ENCODE results near the gene SSH2. TPM values are rescaled to one million over a fixed set of nuclear protein-coding genes. Genes with fewer than 3 reads are reported as not detected.

SSH2 gene
- total RNA-seq, 1 experiment from 2014 or later = 14.6 TPM

DNA sequence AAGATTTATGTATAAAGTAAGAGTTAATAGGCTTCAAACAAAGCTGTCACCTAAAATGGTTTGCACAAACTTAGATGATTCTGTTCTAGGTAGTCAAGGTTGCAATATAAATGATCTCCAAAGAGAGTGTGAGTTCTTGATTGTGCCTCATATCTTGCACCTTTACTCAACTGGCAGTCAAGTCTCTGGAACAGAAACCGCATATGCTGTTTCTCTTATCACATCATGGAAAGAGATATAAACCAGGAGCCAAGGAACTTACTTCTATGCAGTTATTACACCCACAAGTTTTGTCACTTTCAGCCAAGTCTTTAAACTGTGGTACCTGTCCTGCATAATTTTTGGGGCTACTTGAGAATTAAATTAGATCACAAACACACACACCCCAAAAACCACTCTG is 5.2 kb downstream of the SSH2 start:
- peaks cover 6% of the 10 kb centered on the region for H3K23me2 ChIP-seq (ENCODE audit: insufficient read length, low read depth, low read length, poor library complexity, severe bottlenecking)
- H3K4ac ChIP-seq (ENCODE audit: low read depth, low read length) = no peak overlapping the region
- no peak overlapping the region for H4K5ac ChIP-seq (ENCODE audit: insufficient read length, low read depth, low read length)
- H3K18ac ChIP-seq (ENCODE audit: insufficient read length, low read depth, low read length) = no peak overlapping the region
- no peaks in the 10 kb centered on the region; a peak in 1 of 5 replicates for H3K9me3 Mint-ChIP-seq
- H3K27ac ChIP-seq (ENCODE audit: insufficient read length, low read depth, low read length) = no peak overlapping the region
- no peak overlapping the region for H2BK12ac ChIP-seq (ENCODE audit: insufficient read length, low read depth, low read length)
- H4K8ac ChIP-seq (replicated peaks; ENCODE audit: insufficient read length, low read depth, low read length) = no peak overlapping the region
- no CpG with 5 or more reads among the region's 1 CpG for WGBS (ENCODE audit: extremely low coverage, insufficient read length, low lambda C conversion rate)
- peaks cover 3% of the 10 kb centered on the region for H3K79me1 ChIP-seq (ENCODE audit: insufficient read depth, low read depth, low read length, poor library complexity, severe bottlenecking)
- H2BK120ac ChIP-seq (ENCODE audit: low read depth, low read length, poor library complexity, severe bottlenecking) = no peak overlapping the region
- H3T11ph ChIP-seq (ENCODE audit: low read length) = no peak overlapping the region
- no peak overlapping the region for H4K91ac ChIP-seq (ENCODE audit: insufficient read length, low read depth, low read length)
- no peak overlapping the region for H3K27ac Mint-ChIP-seq
- no peak overlapping the region for H3K14ac ChIP-seq (ENCODE audit: insufficient read depth, low read length)
- H3K4me2 ChIP-seq (ENCODE audit: insufficient read depth, insufficient read length, low read length) = no peak overlapping the region
- H2BK15ac ChIP-seq (ENCODE audit: low read depth, low read length) = no peak overlapping the region
- peaks cover 4% of the 10 kb centered on the region; the same call in 1 of the 2 replicates for H3K79me2 ChIP-seq (ENCODE audit: insufficient read depth, low read length)
- no peak overlapping the region for H2BK20ac ChIP-seq (ENCODE audit: low read depth, low read length, poor library complexity, severe bottlenecking)
- no peak overlapping the region for H2BK5ac ChIP-seq (ENCODE audit: insufficient read length, low read length)
- H3K9me3 ChIP-seq (ENCODE audit: control insufficient read depth, low read depth, low read length) = no peaks in the 10 kb centered on the region
- no peak overlapping the region for H2AFZ ChIP-seq (ENCODE audit: low read length)
- no peak overlapping the region for H3K56ac ChIP-seq (ENCODE audit: insufficient read length, low read depth, low read length)
- H3K27me3 ChIP-seq (ENCODE audit: insufficient read depth, low read length) = no peaks in the 10 kb centered on the region
- no peak for DNase-seq
- H3K4me3 Mint-ChIP-seq = no peak overlapping the region
- peaks cover 2% of the 10 kb centered on the region; the same call in 1 of the 2 replicates for H3K4me1 ChIP-seq (ENCODE audit: insufficient read depth, low read length)
- no peak overlapping the region for H2AK5ac ChIP-seq (ENCODE audit: insufficient read length, low read length)
- TF ChIP-seq CTCF (conservative IDR thresholded peaks at IDR 0.05) = no peak
- no peak overlapping the region for H3K23ac ChIP-seq (ENCODE audit: insufficient read length, low read depth, low read length)
- no peaks in the 10 kb centered on the region for H3K36me3 Mint-ChIP-seq (ENCODE audit: insufficient read depth in 1 of 3, low read depth in 3 of 3)
- H3K9ac ChIP-seq (ENCODE audit: extremely low read depth, insufficient read length, low read length) = no peak overlapping the region
- H4K20me1 ChIP-seq (ENCODE audit: control insufficient read depth, insufficient read depth, insufficient read length) = no peaks in the 10 kb centered on the region
- H3K27me3 Mint-ChIP-seq (ENCODE audit: low read depth) = no peaks in the 10 kb centered on the region
- H3K4me1 Mint-ChIP-seq = peaks cover 5 to 7% of the 10 kb centered on the region in 2 experiments

Data from H9 (cell line).